Ascending aorta (tissue), 2 donors: ENCODE results near the gene MRPS21. TPM values are rescaled to one million over a fixed set of nuclear protein-coding genes. Genes with fewer than 3 reads are reported as not detected.
A peak's percentile ranks its signal among the peaks of the same experiment; 100 is the strongest.

Source experiments
- DNase-seq, 2 donors: peaks; one replicate each; pipeline ENCODE4 v3.0.0-alpha.2; 2019; ENCODE audit warnings: low spot score in 2 of 2
- H3K27ac ChIP-seq, 2 donors: fragments of 200-600 bp; sonication (generic); one replicate each; pipeline ENCODE4 v1.5.1; 2016 to 2017; ENCODE audit warnings: mild to moderate bottlenecking in 1 of 2
- H3K27me3 ChIP-seq: fragments of 200-600 bp; sonication (generic); one replicate; pipeline ENCODE4 v1.5.1; 2017
- H3K36me3 ChIP-seq, 2 donors: fragments of 200-600 bp; sonication (generic); one replicate each; pipeline ENCODE4 v1.5.1; 2016
- H3K4me1 ChIP-seq, 2 donors: fragments of 200-600 bp; sonication (generic); one replicate each; pipeline ENCODE4 v1.5.1; 2016 to 2017; ENCODE audit warnings: mild to moderate bottlenecking in 1 of 2
- H3K4me3 ChIP-seq, 2 donors: fragments of 200-600 bp; sonication (generic); one replicate each; pipeline ENCODE4 v1.5.1; 2016 to 2017; ENCODE audit warnings: mild to moderate bottlenecking in 1 of 2
- H3K9me3 ChIP-seq, 2 donors: fragments of 200-600 bp; sonication (generic); one replicate each; pipeline ENCODE4 v1.5.1; 2016
- CTCF ChIP-seq, 3 experiments: fragments of 200-600 bp in 2 of 3; fragments of 450-650 bp in 1 of 3; sonication (generic) in 2 of 3; IDR thresholded peaks; one replicate each; pipeline ENCODE4 v1.5.1; 2016 to 2019; ENCODE audit warnings: antibody characterized with exemption in 3 of 3, mild to moderate bottlenecking in 1 of 3, moderate library complexity in 1 of 3
- intact Hi-C: fragments of 100-400 bp; cut with DNase I; formaldehyde crosslinking; loops from one replicate; pipeline ENCODE4 v1.15.1; 2023
- total RNA-seq: library from RNA; depleted of rRNA; stranded (reverse); fragments of >200 nt; gene quantifications from one replicate; pipeline ENCODE4 v1.1.0, GENCODE V29; 2016

The MRPS21 gene
- total RNA-seq, 1 donor from 2014 or later, result 17.1 TPM

DNA sequence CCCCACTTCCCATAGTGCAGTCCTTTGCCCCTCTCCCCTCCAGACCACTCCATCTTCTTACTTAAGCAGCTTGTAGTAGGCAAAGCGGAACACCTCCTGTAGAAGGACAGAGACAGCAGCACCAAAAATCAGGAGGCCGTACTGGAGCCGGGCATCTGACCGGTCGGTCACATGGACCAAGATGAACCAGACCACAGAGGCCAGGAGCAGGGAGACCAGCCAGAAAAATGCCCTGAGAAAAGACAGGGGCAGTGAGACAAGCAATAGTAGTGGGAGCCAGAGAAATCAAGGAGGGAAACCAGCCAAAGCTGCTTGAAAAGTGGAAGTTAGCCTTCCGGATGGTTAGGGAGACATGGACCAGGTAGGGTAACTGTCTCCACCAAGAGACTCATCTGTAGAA lies 25.8 kb upstream of the MRPS21 start:
- Histone ChIP-seq H3K4me1 (peaks cover 8 to 19% of the 10 kb centered on the region in 2 donors), H3K9me3 (no peaks in the 10 kb centered on the region), H3K4me3 (peak overlapping the region; percentile 86 to 87), H3K36me3 (peaks cover 19 to 30% of the 10 kb centered on the region in 2 donors), H3K27me3 (no peaks in the 10 kb centered on the region), H3K27ac (peak overlapping the region; percentile 91)
- TF ChIP-seq CTCF (IDR thresholded peaks at IDR 0.05), result no peak
- intact Hi-C loops, result loop anchor here (1.0 to 2.0 kb wide), 2 partner anchors 12 to 31 kb away; partner anchors contain the start of gene ANP32E
- DNase-seq, result no peak

DNA sequence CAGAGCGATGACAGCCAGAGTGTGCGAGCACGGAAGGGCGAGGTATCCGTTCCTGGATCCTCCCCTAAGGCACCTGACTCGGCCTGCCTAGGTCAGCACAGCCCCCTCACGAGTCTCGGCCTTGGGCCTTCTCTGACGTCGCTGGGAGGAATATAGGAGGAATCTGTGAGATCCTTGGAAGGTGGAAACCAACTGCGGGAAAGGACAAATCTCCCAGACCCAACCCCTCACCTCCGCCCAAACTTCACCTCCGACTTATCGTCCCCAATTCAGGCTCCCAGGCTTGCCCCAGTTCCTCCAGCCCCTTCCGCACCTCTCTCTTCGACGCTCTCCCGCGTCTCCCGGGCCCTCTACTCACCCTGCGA lies 25.3 kb upstream of the MRPS21 start:
- Histone ChIP-seq H3K9me3 (no peaks in the 10 kb centered on the region), H3K27me3 (no peaks in the 10 kb centered on the region), H3K36me3 (peaks cover 19 to 30% of the 10 kb centered on the region in 2 donors), H3K4me1 (peaks cover 8 to 23% of the 10 kb centered on the region in 2 donors), H3K27ac (peak overlapping the region; percentile 91), H3K4me3 (peak overlapping the region; percentile 86 to 87)
- intact Hi-C loops, result loop anchor here (1.0 to 2.0 kb wide), 2 partner anchors 12 to 32 kb away; partner anchors contain the start of gene ANP32E
- no peak for TF ChIP-seq CTCF (IDR thresholded peaks at IDR 0.05)
- DNase-seq, result no peak

GRCh38 chr1:150268705-150269403 lies 24.8 kb upstream of the MRPS21 start, which contains the start of gene APH1A:
Gene APH1A (minus strand): TSS chr1:150269016. CDS start chr1:150268810, 206 bp downstream.
- peak within 1 kb of the TSS; percentile 86 to 87 for H3K4me3 ChIP-seq
- DNase-seq, result peak; percentile 92 to 99
- TF ChIP-seq CTCF (IDR thresholded peaks at IDR 0.05), result no peak
- H3K4me1 ChIP-seq, result peaks cover 12 to 28% of the 10 kb centered on the region in 2 donors
- intact Hi-C loops, result loop anchor here (1.0 to 2.0 kb wide), 3 partner anchors 12 to 32 kb away; partner anchors contain the start of gene ANP32E
- no peaks in the 10 kb centered on the region for H3K27me3 ChIP-seq
- no peaks in the 10 kb centered on the region for H3K9me3 ChIP-seq
- H3K27ac ChIP-seq, result peak within 1 kb of the TSS; percentile 91
- H3K36me3 ChIP-seq, result peaks cover 19 to 30% of the 10 kb centered on the region in 2 donors

- H3K27ac ChIP-seq, result peak overlapping the region; percentile 91
- intact Hi-C loops, result loop anchor here (1.0 to 2.0 kb wide), 2 partner anchors 12 to 33 kb away; partner anchors contain the start of gene ANP32E
- H3K4me3 ChIP-seq, result peak overlapping the region; percentile 86 to 87
- DNase-seq, result no peak
- no peaks in the 10 kb centered on the region for H3K9me3 ChIP-seq
- peaks cover 19 to 27% of the 10 kb centered on the region in 2 donors for H3K36me3 ChIP-seq
- peaks cover 13 to 30% of the 10 kb centered on the region in 2 donors for H3K4me1 ChIP-seq
- TF ChIP-seq CTCF (IDR thresholded peaks at IDR 0.05), result no peak
- no peaks in the 10 kb centered on the region for H3K27me3 ChIP-seq
Measured at GRCh38 chr1:150269451-150269850, 24.2 kb upstream of the MRPS21 start.

DNA sequence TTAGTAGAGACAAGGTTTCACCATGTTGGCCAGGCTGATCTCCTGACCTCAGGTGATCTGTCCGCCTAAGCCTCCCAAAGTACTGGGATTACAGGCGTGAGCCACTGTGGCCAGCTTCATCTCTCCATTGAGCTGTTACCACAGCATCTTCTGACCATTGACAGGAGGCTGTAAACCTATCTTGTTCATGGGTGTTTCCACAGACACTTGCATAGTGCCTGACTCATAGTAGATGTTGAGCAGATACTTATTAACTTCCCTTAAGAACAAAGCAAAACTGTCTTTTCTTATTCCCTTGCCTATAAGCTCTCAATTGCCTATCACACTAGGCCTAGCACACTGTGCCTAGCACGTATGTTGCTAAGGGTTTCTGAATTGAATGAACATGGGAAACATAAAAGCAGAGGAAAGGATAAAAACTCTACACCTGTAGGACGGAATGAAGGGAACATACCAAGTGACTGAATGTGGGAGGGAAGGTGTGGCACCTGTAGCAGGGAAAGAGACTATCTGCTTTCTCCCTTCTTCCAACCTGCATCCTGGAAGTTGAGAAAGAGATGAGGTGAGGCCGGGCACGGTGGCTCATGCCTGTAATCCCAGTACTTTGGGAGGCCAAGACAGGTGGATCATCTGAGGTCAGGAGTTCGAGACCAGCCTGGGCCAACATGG lies 22.2 kb upstream of the MRPS21 start:
- no peak for TF ChIP-seq CTCF (IDR thresholded peaks at IDR 0.05)
- H3K4me3 ChIP-seq, result no peak overlapping the region
- H3K36me3 ChIP-seq, result peaks cover 5 to 7% of the 10 kb centered on the region in 2 donors
- DNase-seq, result no peak
- no peaks in the 10 kb centered on the region for H3K27me3 ChIP-seq
- H3K27ac ChIP-seq, result peak overlapping the region; percentile 72 to 81
- peaks cover 13 to 33% of the 10 kb centered on the region in 2 donors for H3K4me1 ChIP-seq
- H3K9me3 ChIP-seq, result no peaks in the 10 kb centered on the region
- intact Hi-C loops, result no loop called here
